Keratinocyte (primary cell): ENCODE data around the gene UCKL1. TPM values are rescaled to one million over a fixed set of nuclear protein-coding genes. Genes with fewer than 3 reads are reported as not detected.

Experiments used
- DNase-seq: peaks from one replicate; pipeline ENCODE4 v3.0.0-alpha.2; 2011; ENCODE audit warnings: low read depth, missing footprints, low spot score
- FAIRE-seq: peaks from 2 replicates; lab custom pipeline; 2011; peaks lifted over from hg19 to GRCh38; lab: Jason Lieb, UNC
- H2AFZ ChIP-seq: 2 replicates; pipeline ENCODE4 v1.6.0; 2012; ENCODE audit warnings: low read length, control low read depth, inconsistent platforms; ENCODE audit not compliant: control insufficient read depth
- H3K27ac ChIP-seq: 2 replicates; pipeline ENCODE4 v1.5.1; 2011; ENCODE audit warnings: low read length; ENCODE audit not compliant: control insufficient read depth, insufficient read depth
- H3K27me3 ChIP-seq: 3 replicates; pipeline ENCODE4 v1.6.0; 2011; ENCODE audit warnings: low read length; ENCODE audit not compliant: control insufficient read depth, insufficient read depth; ENCODE audit errors: extremely low read depth
- H3K36me3 ChIP-seq, 2 experiments: 2 replicates in 1 of 2; 3 replicates in 1 of 2; pipeline ENCODE4 v1.5.1; 2011; ENCODE audit warnings: low read length in 2 of 2, mild to moderate bottlenecking in 1 of 2; ENCODE audit not compliant: control insufficient read depth in 2 of 2, insufficient read depth in 2 of 2; ENCODE audit errors: extremely low read depth in 1 of 2
- H3K4me1 ChIP-seq: 3 replicates; pipeline ENCODE4 v1.5.1; 2011; ENCODE audit warnings: low read length; ENCODE audit not compliant: control insufficient read depth, insufficient read depth; ENCODE audit errors: extremely low read depth
- H3K4me2 ChIP-seq: 3 replicates; pipeline ENCODE4 v1.6.0; 2011; ENCODE audit warnings: low read depth, low read length; ENCODE audit not compliant: control insufficient read depth, insufficient read depth; ENCODE audit errors: extremely low read depth
- H3K4me3 ChIP-seq, 3 experiments: fragments of 200-600 bp in 1 of 3; sonication (generic) in 1 of 3; 2 replicates in 2 of 3; 3 replicates in 1 of 3; pipeline ENCODE4 v1.5.1; 2011 to 2016; ENCODE audit warnings: low read length in 3 of 3, mild to moderate bottlenecking in 3 of 3, control low read depth in 2 of 3, inconsistent platforms in 1 of 3, low read depth in 1 of 3, mixed read lengths in 1 of 3, mixed run types in 1 of 3, moderate library complexity in 1 of 3; ENCODE audit not compliant: control insufficient read depth in 2 of 3, insufficient read depth in 2 of 3; ENCODE audit errors: extremely low read depth in 1 of 3
- H3K79me2 ChIP-seq: 2 replicates; pipeline ENCODE4 v1.6.0; 2012; ENCODE audit warnings: low read length; ENCODE audit not compliant: control insufficient read depth, insufficient read depth
- H3K9ac ChIP-seq: 3 replicates; pipeline ENCODE4 v1.6.0; 2011; ENCODE audit warnings: low read length; ENCODE audit not compliant: control insufficient read depth, insufficient read depth; ENCODE audit errors: extremely low read depth
- H3K9me1 ChIP-seq: 3 replicates; pipeline ENCODE4 v1.6.0; 2011; ENCODE audit warnings: low read length; ENCODE audit not compliant: control insufficient read depth, insufficient read depth; ENCODE audit errors: extremely low read depth
- H3K9me3 ChIP-seq: 2 replicates; pipeline ENCODE4 v1.5.1; 2012; ENCODE audit warnings: low read depth, low read length; ENCODE audit not compliant: control insufficient read depth
- H4K20me1 ChIP-seq: 3 replicates; pipeline ENCODE4 v1.6.0; 2011; ENCODE audit warnings: low read length; ENCODE audit not compliant: control insufficient read depth, insufficient read depth; ENCODE audit errors: extremely low read depth
- EZH2 ChIP-seq: IDR thresholded peaks from one replicate; pipeline ENCODE4 v1.6.1; 2012; ENCODE audit warnings: inconsistent platforms, mild to moderate bottlenecking, low read length, moderate library complexity
- dilution Hi-C: fragments of 300-500 bp; cut with MboI; formaldehyde crosslinking; loops from one replicate; pipeline ENCODE4 v1.7.0; 2020; ENCODE audit warnings: low sequenced_read_pairs; ENCODE audit not compliant: extremely low pct_ligation_motif_present
- polyA plus RNA-seq, 5 experiments: library from polyadenylated mRNA; depleted of rRNA in 3 of 5; stranded (reverse) in 3 of 5; stranded (forward) in 1 of 5; unstranded in 1 of 5; fragments of >200 nt; gene quantifications; 1 replicate in 1 of 5; 2 replicates in 3 of 5; 3 replicates in 1 of 5; pipeline versions ENCODE4 v1.2.1 to v1.2.3, GENCODE V29; 2011 to 2012; ENCODE audit warnings: missing spikeins in 2 of 5, low read depth in 1 of 5, low replicate concordance in 1 of 5
- TF ChIP-seq, protein P1 (sequence below), 3 experiments: IDR thresholded peaks in 1 of 3; conservative IDR thresholded peaks in 1 of 3; optimal IDR thresholded peaks in 1 of 3; 2 replicates in 2 of 3; 3 replicates in 1 of 3; pipeline versions ENCODE3 to v1.5.1; 2011; ENCODE audit warnings: low read length in 3 of 3, mild to moderate bottlenecking in 3 of 3, moderate library complexity in 2 of 3, control low read depth in 1 of 3, inconsistent platforms in 1 of 3; ENCODE audit not compliant: insufficient read depth in 2 of 3; ENCODE audit errors: extremely low read depth in 1 of 3

UCKL1 gene
- polyA plus RNA-seq, 1 donor (not counting 4 experiments of a cell fraction or from before 2014, with no cell fraction given) = 24.1 TPM

DNA sequence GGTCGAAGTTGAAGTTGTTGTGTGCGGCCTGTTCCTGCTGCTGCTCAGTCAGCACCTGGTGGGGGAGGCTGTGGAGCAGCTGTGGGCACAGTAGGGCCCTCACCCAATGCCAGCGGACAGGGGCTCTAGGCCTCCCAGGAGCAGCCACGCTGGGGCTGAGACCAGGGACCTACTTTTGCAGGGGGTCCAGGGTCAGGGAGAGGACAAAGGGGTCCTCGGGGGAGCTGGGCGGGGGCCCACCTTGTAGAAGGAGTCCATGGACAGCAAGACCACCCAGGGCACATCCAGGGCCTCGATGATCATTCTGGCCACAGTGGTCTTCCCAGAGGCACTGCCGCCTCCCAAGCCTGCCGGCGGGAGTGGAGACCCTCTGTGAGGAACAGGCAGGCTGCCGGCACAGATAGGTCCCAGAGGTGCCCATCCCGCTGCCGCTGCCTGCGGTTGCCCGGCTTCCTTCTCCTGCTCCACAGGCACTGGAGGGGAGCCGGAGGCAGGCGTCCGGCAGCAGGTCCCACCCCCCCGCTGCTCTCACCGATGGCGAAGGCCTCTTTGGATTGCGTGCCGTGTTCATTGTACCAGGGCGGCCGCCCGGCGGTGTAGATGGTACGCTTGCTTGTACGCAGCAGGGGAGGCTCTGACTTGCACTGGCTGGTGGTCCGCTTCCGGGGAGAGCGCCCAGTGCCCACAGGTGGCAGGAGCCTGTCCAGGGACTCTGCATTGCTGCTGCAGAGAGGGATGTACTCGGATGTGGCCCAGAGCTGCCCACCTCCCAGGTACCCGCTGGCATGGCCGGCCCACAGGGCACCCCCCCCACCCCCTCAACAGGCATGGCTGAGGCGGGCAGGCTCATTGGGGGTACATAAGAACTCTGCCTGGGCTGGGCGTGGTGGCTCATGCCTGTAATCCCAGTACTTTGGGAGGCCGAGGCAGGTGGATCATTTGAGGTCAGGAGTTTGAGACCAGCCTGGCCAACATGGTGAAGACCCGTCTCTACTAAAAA lies 10.0 kb downstream of the UCKL1 start:
- Histone ChIP-seq H3K27me3 (no peaks in the 10 kb centered on the region), H4K20me1 (peaks cover 43% of the 10 kb centered on the region), H3K79me2 (peaks cover 51% of the 10 kb centered on the region), H3K27ac (no peak overlapping the region), H3K4me2 (no peak overlapping the region), H3K36me3 (peaks cover 16 to 22% of the 10 kb centered on the region in 2 experiments), H3K4me1 (peaks cover 46% of the 10 kb centered on the region), H2AFZ (no peak overlapping the region), H3K9me3 (no peaks in the 10 kb centered on the region), H3K4me3 (no peak overlapping the region), H3K9me1 (peaks cover 8% of the 10 kb centered on the region), H3K9ac (no peak overlapping the region)
- TF ChIP-seq EZH2 = no peak
- TF ChIP-seq, protein P1, sequence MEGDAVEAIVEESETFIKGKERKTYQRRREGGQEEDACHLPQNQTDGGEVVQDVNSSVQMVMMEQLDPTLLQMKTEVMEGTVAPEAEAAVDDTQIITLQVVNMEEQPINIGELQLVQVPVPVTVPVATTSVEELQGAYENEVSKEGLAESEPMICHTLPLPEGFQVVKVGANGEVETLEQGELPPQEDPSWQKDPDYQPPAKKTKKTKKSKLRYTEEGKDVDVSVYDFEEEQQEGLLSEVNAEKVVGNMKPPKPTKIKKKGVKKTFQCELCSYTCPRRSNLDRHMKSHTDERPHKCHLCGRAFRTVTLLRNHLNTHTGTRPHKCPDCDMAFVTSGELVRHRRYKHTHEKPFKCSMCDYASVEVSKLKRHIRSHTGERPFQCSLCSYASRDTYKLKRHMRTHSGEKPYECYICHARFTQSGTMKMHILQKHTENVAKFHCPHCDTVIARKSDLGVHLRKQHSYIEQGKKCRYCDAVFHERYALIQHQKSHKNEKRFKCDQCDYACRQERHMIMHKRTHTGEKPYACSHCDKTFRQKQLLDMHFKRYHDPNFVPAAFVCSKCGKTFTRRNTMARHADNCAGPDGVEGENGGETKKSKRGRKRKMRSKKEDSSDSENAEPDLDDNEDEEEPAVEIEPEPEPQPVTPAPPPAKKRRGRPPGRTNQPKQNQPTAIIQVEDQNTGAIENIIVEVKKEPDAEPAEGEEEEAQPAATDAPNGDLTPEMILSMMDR (optimal IDR thresholded peaks at IDR 0.05 in 1 of 3, IDR thresholded peaks at IDR 0.05 in 1 of 3, conservative IDR thresholded peaks at IDR 0.05 in 1 of 3; ENCODE audit: extremely low read depth in 1 of 3, insufficient read depth in 2 of 3, low read length in 3 of 3) = no peak
- no peak for FAIRE-seq
- dilution Hi-C loops = no loop called here
- DNase-seq = no peak

DNA sequence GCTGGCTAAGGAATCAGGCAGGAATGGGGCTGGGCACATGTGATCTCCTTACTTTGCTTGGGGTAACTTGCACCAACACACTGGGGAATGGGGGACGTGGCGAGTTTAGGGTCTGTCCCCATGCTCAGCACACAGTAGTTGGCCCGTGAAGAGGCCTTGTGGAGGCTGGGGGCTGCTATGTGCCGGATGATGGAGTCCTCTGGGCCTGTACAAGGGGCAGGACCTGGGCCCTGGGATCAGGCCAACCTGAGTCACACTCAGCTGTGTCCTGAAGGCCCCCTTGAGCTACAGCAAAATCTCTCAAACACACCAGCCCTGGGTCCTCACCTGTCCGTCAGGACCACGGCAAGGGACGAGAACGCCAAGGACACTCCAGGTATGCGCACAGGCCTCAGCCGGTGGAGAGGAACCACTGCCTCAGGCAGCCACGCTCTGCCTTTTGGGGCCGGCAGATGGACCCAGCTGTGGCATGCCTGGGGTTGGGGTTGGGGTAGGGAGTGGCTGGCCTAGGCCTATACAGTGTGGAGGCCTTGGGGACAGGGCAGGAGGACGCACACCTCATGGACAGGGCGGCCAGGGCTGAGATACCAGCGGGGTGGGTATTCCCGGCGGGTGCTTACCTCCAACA lies 11.1 kb downstream of the UCKL1 start:
- H3K9ac ChIP-seq = no peak overlapping the region
- H3K79me2 ChIP-seq = peaks cover 41% of the 10 kb centered on the region
- H3K4me1 ChIP-seq = peaks cover 39% of the 10 kb centered on the region
- H3K4me2 ChIP-seq = no peak overlapping the region
- dilution Hi-C loops = no loop called here
- H3K36me3 ChIP-seq = peaks cover 21 to 29% of the 10 kb centered on the region in 2 experiments
- TF ChIP-seq, protein P1 (optimal IDR thresholded peaks at IDR 0.05 in 1 of 3, IDR thresholded peaks at IDR 0.05 in 1 of 3, conservative IDR thresholded peaks at IDR 0.05 in 1 of 3; ENCODE audit: extremely low read depth in 1 of 3, insufficient read depth in 2 of 3, low read length in 3 of 3) = no peak
- no peak for TF ChIP-seq EZH2
- H3K9me1 ChIP-seq = peaks cover 5% of the 10 kb centered on the region
- FAIRE-seq (no peak), DNase-seq (no peak)
- H3K27me3 ChIP-seq = no peaks in the 10 kb centered on the region
- no peaks in the 10 kb centered on the region for H3K9me3 ChIP-seq
- H3K27ac ChIP-seq = no peak overlapping the region
- H3K4me3 ChIP-seq = no peak overlapping the region
- peaks cover 33% of the 10 kb centered on the region for H4K20me1 ChIP-seq
- no peak overlapping the region for H2AFZ ChIP-seq
